GM21367 (cell line): ENCODE measurements around the gene UPB1.

Experiments
- ATAC-seq: cut with Tn5 transposase; IDR thresholded peaks from one replicate; pipeline ENCODE4 v1.9.1; 2021; ENCODE audit not compliant: unreplicated experiment

UPB1 gene

GRCh38 chr22:24563246-24563645 lies 68.1 kb downstream of the UPB1 start:
- no peak for ATAC-seq

DNA sequence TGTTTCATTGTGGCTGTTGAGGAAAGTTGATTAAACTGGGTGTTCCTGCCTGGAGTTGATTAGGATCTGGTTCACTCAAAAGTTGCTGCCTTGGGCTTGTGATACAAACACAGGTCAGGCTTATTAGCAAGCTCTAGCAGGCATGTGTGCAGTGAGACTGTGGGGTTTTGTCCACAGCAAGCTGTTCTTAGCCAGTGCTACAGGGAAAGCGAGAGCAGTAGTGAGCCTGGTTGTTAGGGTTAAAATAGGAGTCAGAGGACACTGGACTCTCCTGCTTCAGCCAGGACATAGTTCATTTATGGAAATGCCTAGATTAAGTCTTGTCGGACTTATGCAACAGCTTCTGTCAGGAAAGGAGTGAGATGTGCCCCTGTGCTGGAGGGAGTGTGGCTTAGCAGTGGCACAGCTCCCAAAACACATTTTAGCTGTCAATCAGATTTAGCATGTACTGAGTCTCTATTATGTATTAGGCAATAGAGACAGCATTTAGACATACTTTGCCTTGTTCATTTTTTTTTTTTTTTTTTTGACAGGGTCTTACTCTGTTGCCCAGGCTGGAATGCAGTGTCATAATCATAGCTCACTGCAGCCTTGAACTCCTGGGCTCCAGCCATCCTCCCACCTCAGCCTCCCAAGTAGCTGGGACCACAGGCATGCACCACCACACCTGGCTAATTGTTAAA lies 69.4 kb downstream of the UPB1 start:
- no peak for ATAC-seq

DNA sequence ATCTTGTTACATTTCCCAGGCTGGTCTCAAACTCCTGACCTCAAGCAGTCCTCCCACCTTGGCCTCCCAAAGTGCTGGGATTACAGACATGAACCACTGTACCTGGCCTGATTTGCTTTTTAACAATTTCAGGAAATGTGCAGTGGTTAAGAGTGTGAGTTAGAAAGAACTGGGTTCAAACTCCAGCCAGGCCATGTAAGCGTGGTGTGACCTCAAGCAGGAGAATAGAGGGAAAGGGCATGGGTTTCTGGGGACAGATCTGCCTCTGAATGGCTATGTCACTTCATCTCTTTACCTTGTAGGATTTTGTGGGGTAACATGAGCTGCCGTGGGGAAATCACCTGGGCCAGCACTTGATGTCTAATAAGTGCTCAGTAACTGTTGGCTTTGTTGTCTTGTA lies 69.9 kb downstream of the UPB1 start:
- no peak for ATAC-seq

DNA sequence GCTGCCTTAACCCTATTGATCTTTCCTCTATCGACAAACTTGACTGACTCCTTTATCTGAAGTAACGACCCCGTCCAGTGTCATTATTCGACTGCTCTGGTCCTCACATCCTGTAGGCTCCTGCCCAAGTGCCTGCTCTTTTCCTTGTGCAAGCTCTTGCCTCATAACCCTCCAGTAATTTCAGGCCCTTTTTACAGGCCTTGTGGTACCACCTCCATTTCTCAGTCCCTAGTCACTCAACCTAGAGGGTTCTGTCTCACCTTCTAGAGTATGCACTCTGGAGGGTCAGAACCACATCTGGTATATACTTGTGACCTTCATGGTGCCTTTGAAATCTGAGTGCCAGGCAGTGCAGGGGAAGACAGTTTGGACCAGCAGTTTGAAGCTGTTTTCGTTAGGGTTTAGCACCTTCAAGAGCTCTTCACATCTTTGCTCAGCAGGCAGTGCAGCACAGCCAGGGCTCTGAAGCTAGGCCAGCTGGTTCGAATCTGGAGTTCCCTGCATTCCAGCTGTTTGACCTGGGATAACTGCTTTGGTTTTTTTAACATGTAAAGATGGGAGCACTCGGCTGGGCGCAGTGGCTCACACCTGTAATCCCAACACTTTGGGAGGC lies 71.9 kb downstream of the UPB1 start:
- no peak for ATAC-seq

DNA sequence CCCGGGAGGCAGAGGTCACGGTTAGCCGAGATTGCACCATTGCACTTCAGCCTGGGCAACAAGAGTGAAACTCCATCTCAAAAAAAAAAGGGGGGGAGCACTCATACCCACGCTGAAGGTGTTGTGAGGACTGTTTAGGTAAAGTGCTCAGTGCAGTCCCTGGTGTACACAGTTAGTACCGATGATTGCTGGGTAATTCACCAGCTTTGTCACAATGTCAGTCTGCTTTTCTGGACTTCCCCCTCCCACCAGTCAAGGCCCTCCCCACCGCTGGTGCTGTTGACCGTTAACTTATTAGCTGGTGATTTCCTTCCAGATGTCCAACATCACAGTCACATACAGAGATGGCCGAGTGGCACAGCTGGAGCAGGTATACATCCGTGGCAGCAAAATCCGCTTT lies 72.5 kb downstream of the UPB1 start:
- no peak for ATAC-seq

DNA sequence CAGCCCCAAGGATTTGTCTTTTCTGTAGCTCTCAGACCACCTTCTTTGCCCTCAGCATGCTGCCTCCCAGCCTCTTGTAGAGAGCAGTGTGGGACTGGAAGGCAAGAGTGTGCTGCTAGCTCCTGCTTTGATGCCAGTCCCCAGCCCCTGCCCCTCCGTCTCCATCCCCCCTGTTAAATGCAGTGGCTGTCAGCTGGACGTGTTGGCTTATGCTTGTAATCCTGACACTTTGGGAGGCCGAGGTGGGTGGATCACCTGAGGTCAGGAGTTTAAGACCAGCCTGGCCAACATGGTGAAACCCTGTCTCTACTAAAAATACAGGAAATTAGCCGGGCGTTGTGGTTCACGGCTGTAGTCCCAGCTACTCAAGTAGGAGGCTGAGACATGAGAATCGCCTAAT lies 76.1 kb downstream of the UPB1 start:
- ATAC-seq = no peak

DNA sequence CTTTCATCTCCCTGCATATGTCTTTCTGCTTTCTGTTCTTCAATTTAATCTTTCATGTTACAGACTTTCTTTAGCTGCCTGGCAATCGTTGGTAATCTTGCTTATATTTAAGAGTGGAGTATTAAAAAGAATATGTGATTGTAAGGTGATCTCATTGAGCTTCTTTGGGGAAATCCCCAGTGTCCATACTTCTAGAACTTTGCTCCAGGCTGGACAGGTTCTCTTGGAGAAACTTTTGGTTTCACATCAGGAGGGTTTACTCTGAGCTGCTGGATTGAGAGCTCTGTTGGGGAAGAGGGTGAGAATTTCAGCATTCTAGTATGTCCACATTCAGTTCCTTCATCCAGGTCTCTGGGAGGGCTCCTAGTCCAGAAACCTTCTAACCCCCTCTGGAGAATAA lies 81.6 kb downstream of the UPB1 start:
- ATAC-seq = no peak
